Stimulated activated naive CD4-positive, alpha-beta T cell treated with Interleukin-2 at 50 U/mL for 16 hours (primary cell): Measurements from ENCODE around the gene MPI.
A peak's percentile ranks its signal among the peaks of the same experiment; 100 is the strongest.
"Not testable (repeated sequence)": the region's sequence is repeated elsewhere in the genome, so short reads cannot be mapped to it uniquely, and the experiment has no call there.

Experiments
- DNase-seq: peaks from one replicate; lab custom pipeline; 2025; lab: John Stamatoyannopoulos, UW

Gene MPI

DNA sequence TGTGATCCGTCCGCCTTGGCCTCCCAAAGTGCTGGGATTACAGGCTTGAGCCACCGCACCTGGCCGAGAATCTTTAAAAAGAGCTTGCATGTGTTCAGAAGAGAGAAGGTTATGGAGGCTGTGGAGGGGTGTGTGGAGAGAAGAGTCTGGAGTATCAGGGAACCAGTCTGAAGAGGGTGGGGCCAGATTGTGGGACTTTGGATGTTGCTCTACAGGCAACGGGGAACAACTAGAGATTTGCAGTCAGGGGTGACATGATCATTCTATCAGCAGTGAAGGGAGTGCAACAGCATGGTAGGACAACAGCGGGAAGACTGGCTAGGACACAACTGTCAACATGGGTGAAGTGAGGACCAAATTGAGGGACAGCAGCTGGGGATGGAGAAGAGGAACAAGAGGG lies 25.5 kb upstream of the MPI start:
- no peak for DNase-seq

DNA sequence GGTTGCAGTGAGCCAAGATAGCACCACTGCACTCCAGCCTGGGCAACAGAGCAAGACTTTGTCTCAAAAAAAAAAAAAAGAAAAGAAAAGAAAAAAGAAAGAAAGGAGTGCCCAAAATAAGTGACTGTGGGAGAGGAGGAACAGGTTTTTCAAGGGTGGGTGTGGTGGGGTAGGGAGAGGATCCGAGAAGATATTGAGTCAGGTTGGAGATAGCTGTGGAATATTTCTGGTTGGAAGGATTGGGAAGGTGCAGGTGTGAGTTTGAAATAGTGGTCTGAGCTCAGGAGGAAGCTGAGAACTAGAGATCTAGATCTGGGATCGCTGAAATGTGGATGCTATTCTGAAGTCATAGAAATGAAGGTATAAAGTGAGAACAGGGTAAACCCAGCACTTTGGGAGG lies 24.5 kb upstream of the MPI start:
- no peak for DNase-seq

DNA sequence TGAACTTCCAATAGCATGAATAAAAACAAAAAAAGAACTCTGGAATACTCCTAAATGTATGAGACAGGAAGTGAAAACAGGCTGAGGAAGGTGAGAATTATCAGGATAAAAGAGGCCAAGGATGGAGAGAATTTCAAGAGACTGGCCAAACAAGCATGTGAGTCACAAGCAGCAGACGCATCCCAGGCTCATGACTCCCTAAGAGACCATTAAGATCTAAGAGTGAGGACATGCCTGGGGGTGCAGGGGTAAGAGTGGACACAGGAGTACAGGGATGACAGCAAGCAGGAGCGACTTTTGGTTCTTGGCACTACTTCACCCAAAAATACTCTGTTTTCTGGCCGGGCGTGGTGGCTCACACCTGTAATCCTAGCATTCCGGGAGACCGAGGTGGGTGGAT lies 23.8 kb upstream of the MPI start:
- no peak for DNase-seq

DNA sequence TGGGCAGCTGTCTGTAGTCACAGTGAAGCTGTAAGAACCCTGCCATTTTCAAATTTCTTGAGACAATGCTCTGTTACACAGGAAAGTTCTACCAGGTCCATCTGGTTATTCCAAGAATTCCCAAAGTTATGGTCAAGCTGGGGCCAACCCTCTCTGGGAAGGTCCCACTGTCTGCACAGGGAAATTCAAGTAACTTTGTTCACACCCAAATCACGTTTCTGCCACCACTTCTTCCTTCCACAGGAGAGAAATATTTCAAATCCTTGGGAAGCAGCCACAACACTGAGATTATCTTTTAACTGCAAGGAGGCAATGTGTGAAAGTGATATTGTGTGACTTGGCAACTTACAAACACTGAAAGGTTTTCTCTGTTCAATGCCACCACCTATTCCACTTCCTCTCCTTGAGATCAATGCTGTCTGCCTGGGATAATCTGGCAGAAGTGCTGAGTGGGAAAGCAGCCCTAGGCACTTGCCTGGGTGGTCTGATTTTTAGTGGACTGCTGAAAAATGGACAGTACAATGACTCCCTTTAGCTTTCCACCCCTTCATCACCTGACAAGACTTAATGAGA lies 22.3 kb upstream of the MPI start:
- DNase-seq: no peak

DNA sequence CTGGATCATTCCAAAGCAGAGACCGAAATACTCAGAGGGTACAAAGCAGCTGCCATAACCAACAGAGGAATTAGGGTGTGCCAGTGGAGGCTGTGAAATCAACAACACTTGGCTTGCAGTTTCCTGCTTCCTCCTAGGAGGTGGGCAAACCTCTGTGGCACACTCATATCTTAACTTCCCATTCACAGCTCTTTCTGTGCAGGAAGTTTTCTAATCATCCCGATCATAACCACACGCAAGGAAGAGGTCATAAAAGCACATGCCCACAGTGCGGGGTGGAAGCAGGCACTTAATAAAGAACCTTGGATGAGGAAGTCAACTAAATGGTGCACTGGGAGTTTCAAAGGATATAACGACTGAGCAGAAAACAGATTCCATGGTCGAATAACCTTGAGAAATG lies 21.8 kb upstream of the MPI start:
- no peak for DNase-seq

DNA sequence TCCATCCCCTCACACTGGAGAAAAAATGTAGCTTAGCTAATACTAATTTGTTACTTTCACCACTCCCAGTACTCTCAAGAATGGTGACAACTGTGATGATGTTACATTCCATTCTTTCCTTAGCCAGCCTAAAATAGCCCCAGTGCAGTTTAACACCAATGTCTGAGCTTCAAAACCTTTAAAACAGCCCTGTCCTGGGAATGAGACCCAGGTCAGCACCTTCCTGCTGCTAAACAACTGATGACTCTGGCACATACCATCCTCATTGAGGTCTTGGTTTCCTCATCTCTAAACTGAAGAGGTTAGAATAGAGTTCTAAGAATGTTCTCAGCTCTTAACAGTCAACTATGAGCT lies 20.5 kb upstream of the MPI start:
- DNase-seq: no peak

DNA sequence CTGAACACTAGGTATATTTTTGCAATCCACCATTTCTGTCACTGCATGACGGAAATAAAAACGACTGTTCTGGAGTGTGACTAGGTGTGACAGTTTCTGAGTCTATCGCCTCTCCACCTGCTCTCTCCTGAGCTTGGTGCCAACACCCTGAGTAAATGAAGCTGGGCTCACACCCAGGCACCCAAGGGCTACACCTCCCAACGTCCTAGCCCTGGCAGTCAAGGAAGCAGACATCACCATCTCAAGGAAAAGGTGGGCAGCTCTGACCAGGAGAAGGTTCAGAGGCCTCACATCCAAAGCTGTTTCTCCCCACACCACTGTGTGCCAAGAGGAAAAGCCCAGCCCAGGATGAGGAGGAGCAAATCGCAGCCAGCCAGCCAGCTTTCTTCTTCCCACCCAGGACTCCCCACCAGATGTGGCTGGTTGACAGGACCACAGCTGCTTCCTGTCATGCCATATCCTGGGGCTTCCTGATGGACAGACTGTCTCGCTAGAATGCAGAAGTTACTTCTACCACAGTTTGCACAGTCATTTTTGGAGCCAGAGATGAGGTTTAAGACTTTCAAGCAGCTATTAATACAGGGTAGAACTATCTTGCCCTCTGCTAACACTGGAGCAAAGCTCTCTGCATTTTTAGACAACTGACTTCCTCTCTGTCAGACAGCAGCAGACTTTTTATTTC lies 20.0 kb upstream of the MPI start:
- no peak for DNase-seq

DNA sequence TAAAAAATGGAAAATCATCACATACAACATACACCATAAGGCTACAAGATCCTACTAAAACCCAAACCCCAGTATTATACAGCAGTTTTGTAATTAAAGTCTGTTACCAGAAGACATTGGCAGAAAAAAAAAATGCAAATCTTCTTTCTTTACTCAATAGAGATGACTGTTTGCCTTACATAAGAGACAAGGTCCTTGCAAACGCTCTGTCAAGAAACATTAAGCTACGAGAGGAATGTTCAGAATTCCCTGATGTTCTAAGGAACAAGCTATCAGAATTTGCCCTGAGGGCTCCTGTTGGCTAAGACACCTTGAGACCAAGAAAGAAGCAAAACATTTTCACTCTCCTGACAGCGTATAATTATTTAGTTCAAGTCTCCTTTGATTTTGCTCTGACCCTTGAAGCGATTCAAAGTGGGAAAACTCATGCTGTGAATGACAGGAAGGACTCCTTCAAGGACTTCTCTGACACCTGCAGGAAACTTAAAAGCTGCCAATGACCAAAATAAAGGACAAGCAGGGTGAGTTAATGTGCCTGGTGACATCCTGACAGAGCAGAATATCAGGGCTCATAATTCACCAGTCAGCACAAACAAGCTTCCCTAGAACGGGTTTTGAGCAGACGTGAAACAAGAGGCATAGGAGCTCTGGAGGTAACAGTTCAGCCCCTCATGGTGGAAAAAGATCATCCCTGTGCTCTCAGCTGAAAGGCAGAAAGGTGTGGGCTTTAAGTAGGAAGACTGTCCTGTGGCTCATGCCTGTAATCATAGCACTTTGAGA lies 19.2 kb upstream of the MPI start:
- no peak for DNase-seq

DNA sequence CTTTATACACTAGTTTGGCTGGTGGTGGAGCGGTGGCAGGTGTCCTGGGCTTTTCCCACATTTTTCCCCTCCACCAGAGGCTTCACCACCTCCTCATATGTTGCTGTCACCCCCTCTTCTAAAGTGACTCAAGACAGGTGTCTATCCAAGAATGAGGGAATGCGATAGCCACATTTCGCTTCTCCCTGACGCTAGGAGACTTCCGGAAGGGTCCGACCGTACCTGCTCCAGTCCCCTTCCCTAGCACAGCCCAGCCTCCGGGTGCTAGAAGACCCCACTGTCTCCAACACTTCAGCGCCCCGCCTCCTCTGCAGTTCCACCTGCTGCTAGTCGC lies 17.2 kb upstream of the MPI start:
- no peak for DNase-seq

DNA sequence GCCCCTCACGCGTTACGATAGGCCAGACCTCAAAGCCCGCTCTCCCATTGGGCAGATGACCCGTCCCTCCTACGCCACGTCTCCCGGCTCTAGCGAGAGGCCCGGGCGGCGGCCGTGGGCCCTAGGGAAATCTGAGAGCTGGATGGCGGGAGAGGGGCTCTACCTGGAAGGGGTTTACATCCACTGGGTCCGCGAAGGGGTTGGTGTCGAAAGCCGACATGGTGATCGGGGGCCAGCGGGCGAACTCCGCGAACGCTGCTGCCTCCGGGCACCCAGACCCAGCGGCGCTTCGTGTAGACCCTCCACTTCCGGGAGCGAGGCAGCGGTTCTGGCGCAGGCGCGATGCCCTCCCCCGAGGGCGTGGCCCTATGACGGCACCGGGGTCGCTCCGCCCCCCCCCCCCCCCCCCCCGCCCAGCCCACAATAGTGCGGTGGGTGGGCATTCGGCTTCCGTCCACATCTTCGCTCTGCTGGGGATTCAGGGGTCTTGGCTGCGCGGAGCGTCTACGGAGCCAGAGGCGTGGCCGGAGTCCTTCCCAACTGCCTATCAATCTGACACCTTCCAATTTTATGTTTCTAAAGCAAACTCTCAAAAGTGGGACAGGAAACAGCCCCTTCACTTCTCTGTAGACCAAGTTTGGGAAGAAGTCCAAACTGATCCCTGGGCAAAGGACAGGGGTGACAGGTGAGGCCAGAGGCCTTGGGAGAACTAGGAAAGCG lies 16.6 kb upstream of the MPI start, which contains the start of gene SCAMP2:
SCAMP2 (minus strand) TSS at position 330 of the 720 bp plus-strand sequence; CDS start at position 220, 110 bp downstream.
- peak; percentile 89 for DNase-seq

DNA sequence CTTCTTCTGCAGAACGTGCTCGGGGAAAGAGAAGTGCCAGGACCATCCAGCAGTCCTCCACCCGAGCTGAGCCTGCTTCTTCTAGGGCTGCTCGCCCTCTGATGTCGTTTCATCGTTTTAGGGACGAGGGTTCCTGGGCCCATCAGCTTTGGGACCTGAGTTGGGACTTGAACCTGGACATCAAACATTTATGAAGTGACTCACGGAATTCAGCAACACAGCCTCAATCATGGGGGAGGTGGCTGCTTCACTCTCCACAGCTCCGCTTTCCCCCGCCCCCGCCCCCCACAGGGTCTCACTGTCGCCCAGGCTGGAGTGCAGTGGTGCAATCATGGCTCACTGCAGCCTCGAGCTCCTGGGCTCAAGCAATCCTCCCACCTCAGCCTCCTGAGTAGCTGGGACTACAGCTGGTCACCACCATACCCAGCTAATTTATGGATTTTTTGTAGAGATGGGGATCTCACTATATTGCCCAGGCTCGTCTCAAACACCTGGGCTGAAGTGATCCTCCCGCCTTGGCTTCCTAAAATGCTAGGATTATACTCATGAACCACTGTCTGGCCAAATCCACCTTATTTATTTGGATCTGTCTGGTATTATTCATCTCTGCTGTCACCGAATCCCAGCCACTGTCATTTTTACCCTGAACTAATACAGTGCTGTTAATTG lies 16.0 kb upstream of the MPI start:
- no peak for DNase-seq

DNA sequence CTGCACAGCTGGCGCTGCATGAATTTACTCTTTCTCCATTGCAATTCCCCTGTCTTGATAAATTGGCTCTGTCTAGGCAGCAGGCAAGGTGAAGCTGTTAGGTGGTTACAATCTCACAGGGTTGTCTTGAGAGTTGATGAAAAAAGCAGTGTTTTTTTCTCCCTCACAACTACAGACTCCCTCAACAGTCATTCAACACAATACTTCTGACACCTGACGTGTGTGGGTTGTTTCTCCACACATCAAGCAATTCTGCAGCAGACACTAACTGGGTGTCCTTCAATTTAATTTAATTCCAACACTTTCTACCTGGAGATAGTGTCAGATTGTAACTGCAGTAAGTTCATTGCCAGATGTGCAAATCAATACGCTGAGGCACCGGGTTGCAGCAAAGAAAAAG lies 11.6 kb upstream of the MPI start:
- no peak for DNase-seq

DNA sequence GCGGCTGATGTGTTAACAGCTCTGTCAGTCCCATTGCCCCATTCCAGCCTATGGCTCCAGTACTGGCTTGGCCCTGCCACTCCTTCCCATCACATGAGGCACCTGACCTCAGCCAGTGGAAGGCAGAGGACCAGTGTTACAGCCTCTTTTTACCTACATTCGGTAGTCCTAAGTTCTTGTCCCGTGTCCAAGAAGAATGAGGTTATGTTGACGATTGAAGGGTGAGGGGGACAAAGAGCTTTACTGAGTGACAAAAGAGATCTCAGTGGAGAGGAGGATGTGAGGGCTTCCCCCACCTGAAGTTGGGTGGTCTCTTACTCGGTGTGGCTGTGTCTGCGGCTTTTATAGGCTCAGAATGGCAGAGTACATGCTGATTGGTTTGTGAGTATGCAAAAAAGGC lies 7.3 kb upstream of the MPI start:
- DNase-seq: no peak

DNA sequence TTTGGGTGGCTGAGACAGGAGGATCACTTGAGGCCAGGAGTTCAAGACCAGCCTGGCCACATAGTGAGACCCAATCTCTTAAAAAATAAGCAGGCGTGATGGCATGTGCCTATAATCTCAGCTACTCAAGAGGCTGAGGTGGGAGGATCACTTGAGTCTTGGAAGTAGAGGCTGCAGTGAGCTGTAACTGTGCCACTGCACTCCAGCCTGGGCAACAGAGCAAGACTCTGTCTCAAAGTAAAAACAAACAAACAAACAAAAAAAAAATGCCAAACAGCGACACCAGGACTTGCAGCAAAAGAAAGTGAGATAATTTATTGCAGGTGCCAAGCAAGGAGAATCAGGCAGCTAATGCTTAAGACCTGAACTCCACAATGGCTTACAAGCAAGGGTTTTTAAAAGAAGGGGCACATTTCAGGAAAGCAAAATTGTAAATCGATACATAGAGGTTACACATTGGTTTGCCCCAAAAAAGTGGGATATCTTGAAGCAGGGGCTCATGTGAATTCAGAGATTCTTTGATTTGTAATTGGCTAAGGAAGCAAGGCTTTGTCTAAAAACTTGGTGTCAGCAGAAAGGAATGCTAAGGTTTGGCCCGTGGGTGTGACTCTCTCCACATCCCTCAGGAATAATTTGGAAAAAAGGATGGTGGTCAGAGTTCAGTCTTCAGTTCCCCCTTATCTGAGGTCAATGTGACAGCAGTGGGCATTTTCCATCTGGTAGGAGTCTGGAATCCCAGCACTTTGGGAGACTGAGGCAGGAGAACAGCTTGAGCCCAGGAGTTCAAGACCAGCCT lies 5.2 kb upstream of the MPI start:
- no peak for DNase-seq

DNA sequence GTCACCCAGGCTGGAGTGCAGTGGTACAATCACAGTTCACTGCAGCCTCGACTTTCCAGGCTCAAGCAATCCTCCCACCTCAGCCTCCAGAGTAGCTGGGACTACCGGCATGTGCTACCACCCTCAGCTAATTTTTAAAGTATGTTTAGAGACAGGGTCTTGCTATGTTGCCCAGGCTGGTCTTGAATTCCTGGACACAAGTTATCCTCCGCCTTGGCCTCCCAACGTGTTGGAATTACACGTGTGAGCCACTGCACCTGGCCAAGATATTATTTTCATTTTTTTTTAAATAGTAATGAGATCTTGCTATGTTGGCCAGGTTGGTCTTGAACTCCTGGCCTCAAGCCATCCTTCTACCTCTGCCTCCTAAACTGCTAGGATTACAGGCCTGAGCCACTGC lies 4.4 kb upstream of the MPI start:
- no peak for DNase-seq

DNA sequence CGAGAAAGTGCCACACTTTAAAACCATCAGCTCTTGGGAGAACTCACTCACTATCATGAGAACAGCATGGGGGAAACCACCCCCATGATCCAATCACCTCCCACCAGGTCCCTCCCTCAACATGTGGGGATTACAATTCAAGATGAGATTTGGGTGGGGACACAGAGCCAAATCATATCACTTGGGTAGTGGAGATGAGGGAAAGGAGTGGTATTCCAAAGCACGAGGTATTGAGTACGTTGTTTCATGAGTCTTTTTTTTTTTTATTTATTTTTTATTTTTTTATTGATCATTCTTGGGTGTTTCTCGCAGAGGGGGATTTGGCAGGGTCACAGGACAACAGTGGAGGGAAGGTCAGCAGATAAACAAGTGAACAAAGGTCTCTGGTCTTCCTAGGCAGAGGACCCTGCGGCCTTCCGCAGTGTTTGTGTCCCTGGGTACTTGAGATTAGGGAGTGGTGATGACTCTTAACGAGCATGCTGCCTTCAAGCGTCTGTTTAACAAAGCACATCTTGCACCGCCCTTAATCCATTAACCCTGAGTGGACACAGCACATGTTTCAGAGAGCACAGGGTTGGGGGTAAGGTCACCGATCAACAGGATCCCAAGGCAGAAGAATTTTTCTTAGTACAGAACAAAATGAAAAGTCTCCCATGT lies 2.2 kb upstream of the MPI start:
- not testable (repeated sequence) for DNase-seq

DNA sequence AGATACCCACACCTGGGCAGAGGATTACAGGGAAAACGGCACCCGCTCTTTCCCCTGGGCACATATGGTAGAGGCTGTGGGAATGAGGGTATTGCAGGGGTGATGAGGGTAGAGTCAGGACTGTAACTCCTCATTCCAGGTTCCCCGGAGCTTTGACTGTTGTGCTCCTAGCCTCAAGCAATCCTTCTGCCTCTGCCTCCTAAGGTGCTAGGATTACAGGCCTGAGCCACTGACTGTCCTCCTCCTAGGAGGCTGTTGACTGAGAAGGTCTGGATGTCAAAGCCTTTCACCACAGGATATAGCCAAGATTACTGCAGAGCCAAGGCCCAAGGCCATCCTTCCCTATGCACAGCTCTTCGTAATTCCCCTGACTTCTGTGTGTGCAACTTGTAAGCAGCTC lies 1.1 kb upstream of the MPI start:
- DNase-seq: no peak

DNA sequence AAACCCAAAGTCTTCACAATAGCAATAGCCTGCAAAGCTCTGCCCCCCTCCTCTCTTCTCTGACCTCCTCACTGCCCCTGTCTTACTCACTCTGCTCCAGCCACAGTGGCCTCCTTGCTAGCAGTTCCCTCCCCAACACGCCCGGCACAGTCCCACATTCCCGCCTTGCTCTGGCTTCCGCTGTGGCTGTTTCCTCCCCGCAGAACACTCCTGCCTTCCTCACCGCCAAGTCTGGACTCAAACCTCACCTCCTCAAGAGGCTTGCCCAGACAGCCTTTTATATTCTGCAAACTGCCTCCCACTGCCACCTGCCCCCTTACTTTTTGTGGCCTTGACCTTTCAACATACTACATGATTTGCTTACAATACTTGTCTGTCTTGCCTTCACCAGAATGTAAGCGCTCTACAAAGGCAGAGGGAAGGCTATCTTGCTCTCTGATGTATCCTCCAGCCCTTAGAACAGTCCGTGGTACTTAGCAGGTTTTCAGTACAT lies 406 bp upstream of the MPI start:
- DNase-seq: no peak

DNA sequence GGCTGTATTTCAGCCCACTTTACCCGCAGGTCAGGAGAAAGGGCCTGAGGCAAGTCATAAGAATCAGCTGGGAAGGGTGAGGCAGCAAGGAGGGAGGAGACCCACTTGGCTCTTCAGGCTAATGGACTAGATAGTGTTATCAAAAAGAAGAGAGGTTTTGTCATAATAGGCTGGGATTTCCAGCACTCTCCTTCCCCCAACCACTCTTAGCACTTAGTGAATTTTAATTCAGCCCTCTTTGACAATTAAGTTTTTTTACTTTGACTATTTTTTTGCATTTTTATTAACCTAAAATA lies 771 bp downstream of the MPI start:
- DNase-seq: no peak

DNA sequence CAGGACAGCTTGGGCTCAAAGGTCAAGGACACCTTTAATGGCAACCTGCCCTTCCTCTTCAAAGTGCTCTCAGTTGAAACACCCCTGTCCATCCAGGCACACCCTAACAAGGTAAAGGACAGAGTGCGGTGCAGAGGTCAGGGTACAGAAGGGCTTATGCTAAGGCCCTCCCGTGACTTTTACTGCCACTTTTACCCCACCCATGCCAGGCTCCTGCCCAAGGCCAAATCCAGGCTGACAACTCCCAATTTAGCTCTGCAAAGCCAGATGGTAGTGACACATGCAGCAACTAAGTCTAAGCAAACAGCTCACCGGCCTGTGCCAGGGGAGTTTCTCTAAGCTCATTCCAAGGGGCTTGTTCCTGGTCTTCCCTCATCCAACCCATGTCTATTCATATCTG lies 1.6 kb downstream of the MPI start:
- no peak for DNase-seq

DNA sequence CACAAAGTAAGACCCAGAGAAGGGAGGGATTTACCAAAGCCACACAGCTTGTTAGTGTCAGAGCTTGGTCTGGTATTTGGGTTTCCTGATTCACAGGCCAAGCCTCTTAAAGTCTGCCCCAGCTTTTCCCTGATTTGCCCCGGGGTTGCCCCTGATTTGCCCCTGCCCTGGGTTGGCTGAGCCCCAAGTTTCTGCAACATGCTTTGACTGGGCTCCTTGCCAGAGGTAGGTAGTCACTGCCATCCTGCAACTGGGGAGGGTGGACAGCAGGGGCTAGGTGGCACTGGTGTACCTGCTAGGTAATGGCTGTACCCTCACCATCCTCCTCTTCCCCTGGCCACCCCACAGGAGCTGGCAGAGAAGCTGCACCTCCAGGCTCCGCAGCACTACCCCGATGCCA lies 2.5 kb downstream of the MPI start:
- no peak for DNase-seq
